Measurements from ENCODE around the gene EFCAB12.

GRCh38 chr3:129463094-129463493 lies 34.7 kb upstream of the EFCAB12 start:
- TF ChIP-seq CTCF (IDR thresholded peaks at IDR 0.05) = no peak
- no peak for TF ChIP-seq POLR2AphosphoS5 (IDR thresholded peaks at IDR 0.05)
